DMS114 treated with DMSO at 0.1 percent for 48 hours (cell line): Measurements from ENCODE around the gene HLA-DOA.

Source experiments
- DNase-seq: peaks from one replicate; lab custom pipeline; 2025; ENCODE audit not compliant: unreplicated experiment; lab: John Stamatoyannopoulos, UW

The HLA-DOA gene

DNA sequence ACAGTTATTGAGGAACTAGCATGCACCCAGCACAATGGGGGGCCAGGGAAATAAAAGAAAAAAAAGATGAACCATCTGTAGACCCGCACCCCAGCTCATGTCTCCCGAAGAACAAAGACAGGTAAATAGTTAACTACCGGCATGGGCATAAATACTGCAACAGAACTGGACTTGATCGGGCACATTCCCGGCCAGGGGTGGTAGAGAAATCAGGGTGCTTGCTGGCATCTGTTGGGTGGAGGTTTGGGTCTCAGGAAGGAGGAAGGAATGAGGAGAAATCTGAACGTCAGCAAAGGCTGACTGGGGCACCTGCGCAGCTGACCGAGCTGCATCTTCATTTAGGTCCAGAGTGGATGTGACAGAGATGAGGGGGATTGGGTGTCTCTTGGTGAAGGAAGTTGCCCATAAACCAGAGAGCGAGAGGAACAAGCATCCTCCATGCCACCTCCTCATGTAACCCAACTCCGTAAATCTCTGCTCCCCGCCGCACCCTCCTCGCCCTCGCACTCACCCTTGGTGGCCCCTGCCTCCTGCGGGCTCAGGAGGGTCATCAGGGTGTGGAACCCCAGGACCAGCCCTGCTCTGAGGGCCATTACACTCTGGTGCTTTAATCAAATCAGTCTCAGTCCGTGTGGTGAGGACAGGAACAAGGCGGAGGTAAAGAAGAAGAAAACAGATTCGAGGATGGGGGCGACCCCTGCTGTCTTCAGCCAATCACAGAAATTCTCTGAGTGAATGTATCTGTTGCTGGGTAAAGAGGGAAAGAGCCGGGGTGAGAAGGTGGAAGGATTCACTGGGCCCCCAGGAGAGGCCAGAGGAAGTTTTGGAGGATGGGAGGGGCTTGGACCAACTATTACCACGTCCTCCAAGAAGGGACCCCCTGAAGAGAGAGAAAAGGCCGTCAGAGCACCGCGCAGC is at the start of gene HLA-DOA:
HLA-DOA (minus strand) TSS at position 648 of the 918 bp plus-strand sequence.
- peak; percentile 63 for DNase-seq

DNA sequence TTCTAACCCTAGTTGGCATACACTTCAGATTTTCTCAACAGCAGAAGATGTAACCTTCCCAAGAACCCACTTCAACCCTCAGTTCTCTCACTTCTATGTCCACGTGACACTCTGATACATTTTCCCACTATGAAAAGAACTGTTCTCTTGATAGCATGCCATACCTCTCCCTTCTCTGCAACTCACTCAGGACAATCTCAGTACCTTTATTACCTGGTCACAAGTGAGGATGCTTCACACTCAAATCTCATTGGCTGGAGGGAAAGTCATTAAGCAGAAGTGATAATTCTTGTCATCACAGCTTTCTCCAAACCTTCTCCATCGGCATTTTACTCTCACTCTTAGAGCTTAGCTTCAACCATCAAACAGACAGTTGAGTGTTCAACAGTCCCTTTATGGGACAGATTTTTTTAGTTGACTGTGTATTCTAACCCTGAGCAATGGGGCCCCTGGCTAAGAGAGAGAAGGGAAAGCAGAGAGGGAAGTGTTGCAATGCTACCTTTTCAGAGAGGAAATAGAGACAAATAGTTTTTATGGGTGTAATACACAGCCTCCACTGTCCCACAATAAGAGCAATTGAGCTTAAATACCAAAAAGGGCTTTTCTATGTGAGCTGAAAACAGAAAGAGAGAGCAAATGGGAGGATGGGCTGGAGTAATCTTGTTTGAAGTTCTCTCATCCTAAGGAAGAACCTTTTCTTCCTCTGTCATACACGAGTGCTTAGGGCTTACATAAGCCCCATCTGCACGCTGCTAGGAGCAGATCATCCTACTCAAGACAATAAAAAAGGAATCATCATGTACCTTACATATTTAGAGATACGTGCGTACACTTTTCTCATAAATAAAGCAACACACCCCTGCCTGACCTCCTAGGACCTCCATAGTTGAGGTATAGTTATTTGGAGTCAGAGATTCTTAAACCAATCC is 48.1 kb upstream of the HLA-DOA start:
- no peak for DNase-seq

DNA sequence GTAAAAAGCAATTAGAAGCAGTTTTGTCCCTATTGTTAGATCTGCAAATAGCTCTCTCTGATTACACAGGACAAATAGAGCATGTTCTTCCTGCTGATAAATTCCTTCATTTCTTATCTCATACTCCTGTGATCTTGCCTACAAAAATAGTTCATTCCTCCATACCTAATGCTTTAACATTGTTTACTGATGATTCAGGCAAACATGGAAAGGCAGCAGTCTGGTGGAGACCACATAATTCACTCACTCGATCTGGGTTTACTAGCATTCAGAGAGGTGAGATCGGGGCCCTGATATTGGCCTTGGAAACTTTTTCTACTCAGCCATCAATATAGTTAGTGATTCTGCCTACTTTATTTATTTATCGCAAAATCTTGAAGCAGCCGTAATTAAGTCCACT is 43.8 kb upstream of the HLA-DOA start:
- DNase-seq: no peak

DNA sequence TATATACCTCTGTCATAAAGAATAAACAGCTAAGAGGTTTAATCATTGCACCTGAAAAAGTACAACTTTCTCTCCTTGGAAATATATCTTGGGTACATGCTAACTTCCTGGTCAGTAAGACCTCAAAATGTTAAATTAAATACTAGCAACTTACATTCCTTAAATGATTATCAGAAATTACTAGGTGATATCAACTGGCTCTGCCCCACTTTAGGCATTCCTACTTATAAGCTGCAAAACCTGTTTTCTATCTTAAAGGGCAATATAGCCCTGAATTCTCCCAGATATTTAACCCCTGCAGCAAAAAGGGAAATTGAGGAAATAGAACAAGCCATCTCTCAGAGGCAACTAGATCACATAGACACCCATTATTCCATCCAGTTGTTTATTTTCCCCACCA is 43.2 kb upstream of the HLA-DOA start:
- DNase-seq: no peak

DNA sequence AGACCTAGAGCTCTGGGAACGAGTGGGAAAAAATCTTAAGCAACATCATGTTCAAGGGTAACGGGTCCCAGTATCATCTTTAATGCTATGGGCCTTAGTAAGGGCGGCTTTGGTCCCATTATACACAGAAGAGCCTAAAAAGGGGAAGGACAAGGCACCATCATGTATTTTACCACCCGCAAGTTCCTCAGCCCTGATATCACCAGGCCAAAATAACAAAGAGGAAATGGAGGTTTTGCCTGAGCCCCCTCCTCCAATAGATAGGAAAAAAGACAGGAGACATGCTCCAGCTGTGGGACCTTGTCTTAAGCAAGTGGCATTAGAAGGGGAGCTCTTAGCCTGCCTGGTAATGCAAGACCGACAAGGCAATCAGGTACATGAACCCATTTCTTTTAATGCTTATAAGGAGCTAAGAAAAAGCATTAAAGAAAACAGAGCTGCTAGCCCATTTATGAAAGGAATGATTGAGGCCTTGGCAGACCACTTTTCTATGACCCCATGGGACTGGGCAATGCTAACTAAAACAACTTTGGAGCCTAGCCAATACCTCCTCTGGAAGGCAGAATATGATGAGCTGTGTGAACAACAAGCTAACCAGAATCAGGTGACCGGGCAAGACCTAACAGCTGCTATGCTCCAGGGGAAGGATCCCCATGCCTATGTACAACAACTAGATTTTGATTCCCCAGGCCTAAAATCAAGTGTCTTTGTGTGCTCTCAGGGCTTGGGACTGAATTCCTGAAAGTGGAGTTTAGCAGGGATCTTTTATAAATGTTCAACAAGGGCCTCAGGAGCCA is 40.8 kb upstream of the HLA-DOA start:
- DNase-seq: no peak

DNA sequence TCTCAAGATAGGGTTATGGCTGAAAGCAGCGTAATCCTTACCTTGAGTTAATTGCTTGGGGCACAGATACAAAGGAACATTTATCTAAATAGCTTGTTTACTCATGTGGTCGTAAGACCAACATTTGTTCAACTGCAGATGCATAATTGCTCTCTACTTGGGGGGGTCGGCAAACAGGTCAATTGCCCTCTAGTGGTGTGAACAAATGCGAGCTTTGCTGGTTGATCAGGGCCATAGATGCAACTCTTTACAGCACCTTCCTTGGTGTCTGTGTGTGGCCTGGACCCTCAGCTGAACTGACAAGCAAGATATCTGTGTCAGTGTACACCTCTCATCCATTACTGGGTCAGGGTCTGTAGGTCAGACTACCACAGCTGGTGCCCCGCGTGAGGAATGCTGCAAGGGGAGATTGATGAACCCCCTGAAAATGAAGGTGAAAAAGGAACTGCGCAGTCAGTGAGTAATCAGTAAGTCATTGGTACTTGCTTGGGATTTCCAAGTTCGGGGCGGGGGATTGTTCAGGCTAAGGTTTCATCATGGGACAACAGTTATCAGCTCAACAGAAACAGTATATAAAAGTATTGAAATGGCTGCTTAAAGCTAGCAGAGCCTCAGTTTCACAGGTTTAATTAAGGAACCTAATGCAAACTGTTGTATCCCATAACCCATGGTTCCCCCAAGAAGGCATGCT is 40.1 kb upstream of the HLA-DOA start:
- DNase-seq: no peak

DNA sequence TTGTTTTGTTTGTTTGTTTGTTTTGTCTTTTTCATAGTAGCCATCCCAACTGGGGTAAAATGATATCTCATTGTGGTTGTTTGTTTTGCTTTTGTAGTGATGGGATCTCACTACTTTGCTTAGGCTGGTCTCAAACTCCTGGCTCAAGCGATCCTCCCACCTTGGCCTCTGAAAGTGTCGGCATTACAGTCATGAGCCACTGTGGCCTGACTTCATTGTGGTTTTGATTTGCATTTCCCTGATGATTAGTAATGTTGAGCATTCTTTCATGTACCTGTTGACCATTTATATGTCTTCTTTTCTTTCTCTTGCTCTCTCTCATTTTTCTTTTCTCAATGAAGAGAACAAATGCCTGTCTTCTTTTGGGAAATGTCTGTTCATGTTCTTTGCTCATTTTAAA is 30.8 kb upstream of the HLA-DOA start:
- DNase-seq: no peak

DNA sequence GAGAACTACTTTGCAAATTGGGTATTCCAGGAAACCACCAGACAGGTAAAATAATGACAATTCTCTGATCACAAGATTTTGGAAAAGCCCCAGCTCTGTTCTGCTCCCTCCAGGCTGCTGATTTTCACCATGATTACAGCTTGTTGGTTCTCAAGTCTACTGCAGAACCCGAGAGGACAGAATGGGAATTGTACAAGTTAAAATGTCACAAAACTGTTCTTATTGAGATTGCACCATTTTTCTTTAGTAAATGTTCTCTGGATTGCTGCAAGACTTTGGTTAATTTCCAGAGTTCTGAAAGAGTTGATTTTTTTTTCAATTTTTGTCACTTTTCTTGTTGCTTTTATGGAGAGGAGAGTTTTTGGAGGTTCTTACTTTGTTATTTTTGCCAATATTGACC is 27.1 kb upstream of the HLA-DOA start:
- no peak for DNase-seq

DNA sequence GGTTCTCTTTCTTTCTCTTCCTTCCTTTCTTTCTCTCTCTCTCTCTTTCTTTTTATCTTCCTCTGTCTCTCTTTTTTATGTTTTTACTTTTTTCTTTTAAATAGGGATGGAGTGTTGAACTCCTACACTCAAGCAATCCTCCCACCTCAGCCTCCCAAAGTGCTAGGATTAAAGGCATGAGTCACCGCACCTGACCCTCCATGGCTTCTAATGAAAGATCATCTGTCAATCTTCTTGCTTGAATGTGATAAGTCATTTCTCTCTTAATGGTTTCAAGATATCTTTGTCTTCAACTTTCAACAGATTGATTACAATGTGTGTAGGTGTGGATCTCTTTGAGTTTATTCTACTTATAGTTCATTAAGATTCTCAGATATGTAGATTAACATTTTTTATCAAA is 25.2 kb upstream of the HLA-DOA start:
- no peak for DNase-seq

DNA sequence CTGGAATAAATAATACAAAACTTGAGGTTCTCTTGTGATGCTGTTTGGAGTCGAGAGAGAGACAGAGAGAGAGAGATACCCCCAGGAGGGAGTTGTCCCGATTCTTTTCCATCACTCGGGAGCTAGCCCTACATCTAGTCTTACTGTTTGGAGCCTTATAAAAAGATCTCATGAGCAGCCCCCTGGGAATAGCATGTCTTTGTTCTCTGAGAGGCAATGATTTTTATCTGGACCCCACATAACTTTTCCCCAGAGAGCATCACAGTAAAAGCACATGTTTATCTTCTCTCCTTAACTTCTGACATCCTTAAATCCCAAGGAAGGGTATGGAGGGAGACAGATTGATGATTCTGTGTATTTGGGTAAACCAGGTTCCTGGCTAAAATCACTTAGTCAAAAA is 20.9 kb upstream of the HLA-DOA start:
- DNase-seq: no peak

DNA sequence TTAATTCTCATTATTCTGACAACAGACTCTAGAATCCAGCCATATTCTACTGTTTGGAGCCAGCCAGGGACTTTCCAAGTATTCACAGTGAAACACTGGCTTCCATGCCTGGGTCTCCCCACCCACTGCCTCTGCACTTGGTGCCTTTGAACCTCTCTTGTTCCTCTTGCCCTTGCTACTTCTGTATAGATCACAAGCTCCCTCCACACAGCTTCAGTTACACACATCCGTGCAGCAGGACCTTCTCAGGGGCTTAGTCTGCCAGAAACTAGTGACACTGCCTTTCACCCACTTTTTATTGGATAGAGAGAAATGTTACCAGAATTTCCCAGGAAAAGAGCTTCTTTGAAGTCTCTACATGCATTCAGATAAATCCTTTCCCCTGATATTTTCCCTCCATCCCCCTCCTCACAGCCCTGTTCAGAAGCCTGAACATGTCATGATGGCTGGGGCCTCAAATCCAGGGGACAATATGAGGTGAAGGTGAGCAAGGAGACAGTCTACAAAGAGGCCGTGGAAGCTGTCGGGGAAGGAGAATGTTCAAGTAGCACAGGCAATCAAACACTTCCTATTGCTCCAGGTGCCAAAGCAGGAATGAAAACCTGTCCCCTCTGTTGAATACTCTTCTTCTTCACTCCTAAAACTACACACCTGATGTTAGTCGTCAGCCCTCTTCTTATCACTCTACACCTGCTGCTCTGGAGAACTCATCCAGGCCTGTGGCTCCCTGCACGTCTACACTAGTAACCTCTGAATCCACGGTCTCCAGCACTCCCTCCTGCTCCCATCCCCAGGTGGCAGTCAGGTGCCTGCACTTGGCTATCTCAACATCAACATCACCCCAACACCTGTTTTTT is 20.2 kb upstream of the HLA-DOA start:
- DNase-seq: peak; percentile 26

DNA sequence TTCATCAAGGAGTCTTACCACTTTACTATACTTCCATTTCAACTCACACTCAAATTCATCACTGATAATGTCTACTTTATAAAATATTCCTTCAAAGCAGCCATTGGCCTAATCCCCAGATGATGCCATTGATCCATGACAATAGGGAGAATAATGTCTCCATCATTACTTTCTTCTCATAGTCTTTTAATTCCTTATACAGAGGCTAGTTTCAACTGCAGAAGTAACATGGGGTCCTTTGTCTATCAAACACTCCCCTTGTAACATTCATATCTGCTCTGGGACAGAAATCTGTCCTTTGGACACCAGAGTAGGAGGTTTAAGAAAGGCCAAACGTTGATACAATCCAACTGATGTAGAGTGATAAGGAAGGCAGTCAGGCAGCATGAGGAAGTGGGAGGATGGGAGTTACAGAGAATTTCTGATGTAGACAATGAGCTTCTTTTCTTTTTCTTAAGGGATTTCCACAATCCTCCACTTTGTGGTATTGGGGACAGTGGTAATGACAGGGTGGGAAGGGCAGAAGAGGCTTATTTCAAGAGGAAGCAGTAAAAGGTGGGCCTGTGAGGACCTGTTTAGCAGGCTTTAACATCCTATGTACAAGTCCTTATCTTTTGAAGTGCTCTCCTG is 18.9 kb upstream of the HLA-DOA start:
- DNase-seq: no peak

DNA sequence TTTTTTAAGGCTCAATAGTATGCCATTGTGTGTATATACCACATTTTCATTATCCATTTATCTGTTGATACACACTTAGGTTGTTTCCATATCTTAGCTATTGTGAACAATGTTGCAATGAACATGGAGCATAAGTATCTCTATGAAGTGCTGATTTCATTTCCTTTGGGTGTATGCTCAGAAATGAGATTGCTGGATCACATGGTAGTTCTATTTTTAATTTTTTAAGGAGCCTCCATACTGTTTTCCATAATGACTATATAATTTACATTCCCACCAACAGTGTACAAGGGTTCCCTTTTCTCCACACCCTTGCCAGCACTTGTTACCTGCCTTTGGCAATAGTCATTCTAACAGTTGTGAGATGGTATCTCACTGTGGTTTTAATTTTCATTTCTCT is 15.1 kb upstream of the HLA-DOA start:
- DNase-seq: no peak

DNA sequence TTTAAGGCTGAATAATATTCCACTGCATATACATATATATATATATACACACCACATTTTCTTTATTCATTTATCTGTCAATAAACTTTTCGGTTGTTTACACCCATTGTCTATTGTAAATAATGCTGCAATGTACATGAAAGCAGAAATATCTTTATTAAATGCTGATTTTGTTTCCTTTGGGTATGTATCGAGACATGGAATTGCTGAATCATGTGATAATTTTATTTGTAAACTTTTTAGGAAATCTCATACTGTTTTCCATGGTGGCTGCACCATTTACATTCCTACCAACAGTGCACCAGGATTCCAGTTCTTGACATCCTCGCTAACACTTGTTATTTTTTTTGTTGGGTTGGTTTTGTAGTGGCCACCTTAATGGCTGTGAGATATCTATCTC is 14.1 kb upstream of the HLA-DOA start:
- no peak for DNase-seq

DNA sequence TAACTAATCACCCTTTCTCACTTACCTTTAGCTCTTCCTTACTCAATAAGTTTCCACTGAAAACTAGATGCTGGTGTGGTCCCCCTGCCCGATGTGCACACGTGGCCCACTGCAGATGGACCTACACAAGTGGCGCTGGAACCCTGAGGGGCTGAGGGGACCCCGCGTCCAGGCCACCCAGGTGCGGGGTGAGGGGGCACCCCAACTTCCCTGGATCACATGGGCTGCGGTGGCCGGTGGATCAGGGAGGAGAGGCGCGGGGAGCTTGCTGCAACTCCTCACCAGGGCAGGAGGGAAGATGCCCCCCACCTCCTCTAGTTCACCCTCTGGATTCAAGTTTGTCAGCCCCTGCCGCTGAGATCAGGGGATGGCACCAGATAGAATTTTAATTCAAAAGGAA is 12.5 kb upstream of the HLA-DOA start:
- no peak for DNase-seq

DNA sequence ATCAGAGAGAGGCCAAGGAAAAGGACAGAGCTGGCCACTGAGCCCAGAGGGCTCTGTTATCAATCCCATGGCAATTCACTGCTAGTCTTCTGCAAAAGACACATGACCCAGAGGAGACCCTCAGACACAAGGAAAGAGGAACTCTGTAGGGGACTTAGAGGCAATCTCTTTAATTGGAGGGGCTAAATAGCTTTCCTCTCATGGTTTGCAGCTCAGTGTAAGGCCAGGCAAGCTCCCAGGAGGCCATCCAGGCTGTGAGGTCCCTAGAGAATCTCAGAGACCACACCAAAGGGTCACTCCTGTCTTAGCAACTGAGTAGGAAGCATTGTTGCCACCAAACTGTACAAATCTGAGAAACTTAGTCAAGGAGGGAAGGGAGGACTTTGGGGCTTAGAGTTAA is 10.0 kb upstream of the HLA-DOA start:
- DNase-seq: no peak

DNA sequence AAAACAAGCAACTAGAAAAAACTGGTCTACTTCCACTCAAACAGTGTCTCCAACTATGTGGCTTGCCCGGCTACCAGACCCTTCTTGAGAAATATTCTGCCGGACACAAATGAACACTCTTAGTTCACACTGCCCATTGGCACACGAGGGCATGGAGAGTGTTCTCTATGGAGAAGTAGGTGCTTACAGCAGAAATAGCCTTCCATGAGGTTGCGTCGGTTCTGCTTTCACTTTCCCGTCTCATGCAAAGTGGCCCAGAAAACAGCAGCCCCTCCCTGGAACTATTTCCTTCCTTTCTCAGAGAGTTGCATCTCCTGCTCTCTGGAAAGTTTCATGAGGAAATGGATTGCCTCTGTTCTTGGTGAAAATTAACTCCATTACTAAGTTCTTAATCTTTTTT is 9.5 kb upstream of the HLA-DOA start:
- DNase-seq: no peak

DNA sequence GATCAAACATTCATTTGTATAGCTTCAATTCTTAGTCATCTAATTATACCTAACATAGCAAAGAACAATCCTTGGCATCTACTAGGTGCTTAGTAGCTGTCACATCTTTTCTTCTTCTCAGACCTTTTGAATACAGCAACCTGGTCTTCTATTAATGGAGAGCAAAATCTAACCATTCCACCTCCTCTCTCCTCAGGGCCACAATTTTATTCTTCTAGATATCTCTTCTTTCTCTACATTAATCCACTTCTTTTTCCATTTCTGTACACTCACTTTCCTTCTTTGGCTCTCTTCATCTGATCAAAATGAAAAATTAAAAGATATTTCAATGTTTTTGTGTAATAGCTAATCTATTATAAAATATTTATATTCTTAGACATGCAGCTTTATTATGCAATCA is 9.0 kb upstream of the HLA-DOA start:
- no peak for DNase-seq

DNA sequence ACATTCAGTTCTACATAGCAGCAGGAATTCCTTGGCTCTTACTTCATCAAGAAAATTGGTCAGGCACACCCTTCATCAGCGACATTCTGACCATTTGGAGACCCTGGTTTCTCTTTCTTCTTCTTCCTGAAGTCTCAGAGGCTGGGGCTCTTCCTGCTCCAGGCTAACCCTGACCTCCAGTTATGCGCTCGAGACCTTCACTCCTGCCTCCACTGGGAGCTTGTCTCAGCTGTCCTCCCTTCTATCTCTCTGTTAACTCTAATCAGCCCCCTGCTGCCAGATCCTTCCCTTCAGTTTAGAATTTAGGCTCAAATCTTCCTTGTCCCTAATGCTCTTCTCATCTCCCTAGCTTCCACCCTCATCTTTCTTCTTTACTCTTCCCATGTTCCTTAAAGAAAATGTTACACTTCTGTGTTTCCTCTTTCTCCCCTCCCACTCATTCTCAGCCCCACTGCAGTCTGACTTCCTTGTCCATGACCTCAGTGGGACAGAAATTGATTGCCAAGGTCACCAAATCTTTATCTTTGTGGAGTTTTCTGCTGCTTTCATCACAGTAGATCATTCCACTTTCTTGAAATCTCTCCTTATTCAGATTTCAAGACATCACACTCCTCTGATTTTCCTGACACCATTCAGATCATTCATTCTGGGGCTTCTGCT is 8.4 kb upstream of the HLA-DOA start:
- no peak for DNase-seq
